HCT116 (cell line): ENCODE results near the gene SART1. TPM values are rescaled to one million over a fixed set of nuclear protein-coding genes. Genes with fewer than 3 reads are reported as not detected.

Experiments used
- ATAC-seq: fragments of 200-7000 bp; cut with Tn5 transposase; 2 replicates; pipeline ENCODE4 v1.9.1; 2020; ENCODE audit warnings: mild to moderate bottlenecking, moderate library complexity
- BruUV-seq: library from RNA; stranded (reverse); fragments of 400-500 nt; replicated peaks from 2 replicates; lab custom pipeline; 2021; lab: Mats Ljungman, UMichigan
- CTCF ChIA-PET: fragments of 300-600 bp; sonication (Branson Sonifier 250); formaldehyde crosslinking; loops from one replicate; lab custom pipeline; 2021; ENCODE audit warnings: antibody characterized with exemption; lab: Charles Lee
- POLR2A ChIA-PET: fragments of 300-600, 350-600 bp; sonication (Branson Sonifier 250); formaldehyde crosslinking; loops from one replicate; lab custom pipeline; 2021; ENCODE audit warnings: antibody characterized with exemption; lab: Charles Lee
- RAD21 ChIA-PET, 2 experiments: fragments of 300-600 bp; sonication (Branson Sonifier 250); formaldehyde crosslinking; loops; one replicate each; lab custom pipeline; 2023; ENCODE audit warnings: low total read pairs in 2 of 2; ENCODE audit not compliant: uncharacterized antibody in 2 of 2, unreplicated experiment in 2 of 2, low non-redundant PET in 1 of 2; lab: Charles Lee
- DNase-seq: peaks from one replicate; pipeline ENCODE4 v3.0.0-alpha.2; 2010; ENCODE audit warnings: low read depth, low spot score
- H2AFZ ChIP-seq: fragments of 200-600 bp; shearing (Covaris generic), sonication (generic); 2 replicates; pipeline ENCODE4 v1.6.1; 2017; ENCODE audit warnings: low read depth, mixed run types, mixed read lengths, antibody characterized with exemption, low read length; ENCODE audit not compliant: poor library complexity, severe bottlenecking
- H3K27ac ChIP-seq: 2 replicates; pipeline ENCODE4 v1.5.1; 2012; ENCODE audit warnings: low read depth, low read length
- H3K27me3 ChIP-seq: fragments of 200-600 bp; sonication (generic); 2 replicates; pipeline ENCODE4 v1.6.1; 2016; ENCODE audit warnings: mixed run types, low read length, mixed read lengths; ENCODE audit not compliant: insufficient read depth
- H3K36me3 ChIP-seq, 2 experiments: fragments of 200-500 bp in 1 of 2; fragments of 200-600 bp in 1 of 2; sonication (Bioruptor generic) in 1 of 2; sonication (generic) in 1 of 2; 2 replicates each; pipeline versions ENCODE4 v1.5.1 to v1.6.1; 2014 to 2016; ENCODE audit warnings: low read length in 2 of 2, inconsistent platforms in 1 of 2, mixed read lengths in 1 of 2, mixed run types in 1 of 2; ENCODE audit not compliant: insufficient read depth in 2 of 2, control insufficient read depth in 1 of 2
- H3K4me1 ChIP-seq, 2 experiments: fragments of 200-600 bp in 1 of 2; sonication (generic) in 1 of 2; 2 replicates each; pipeline versions ENCODE4 v1.5.1 to v1.6.1; 2012 to 2017; ENCODE audit warnings: low read length in 2 of 2, inconsistent platforms in 1 of 2, mild to moderate bottlenecking in 1 of 2, mixed read lengths in 1 of 2, mixed run types in 1 of 2, moderate library complexity in 1 of 2; ENCODE audit not compliant: insufficient read depth in 2 of 2, control insufficient read depth in 1 of 2
- H3K4me2 ChIP-seq: fragments of 200-600 bp; sonication (generic); 2 replicates; pipeline ENCODE4 v1.6.1; 2017; ENCODE audit warnings: mixed run types, low read length, mixed read lengths
- H3K4me3 ChIP-seq, 2 experiments: fragments of 200-600 bp in 1 of 2; sonication (generic) in 1 of 2; replicated peaks in 1 of 2; 2 replicates each; pipeline ENCODE4 v1.5.1; 2011 to 2016; ENCODE audit warnings: low read length in 2 of 2, control low read depth in 1 of 2, low read depth in 1 of 2, mild to moderate bottlenecking in 1 of 2, mixed read lengths in 1 of 2, mixed run types in 1 of 2
- H3K79me2 ChIP-seq: fragments of 200-600 bp; sonication (generic); 2 replicates; pipeline ENCODE4 v1.6.1; 2017; ENCODE audit warnings: mild to moderate bottlenecking, mixed run types, low read length, moderate library complexity, mixed read lengths; ENCODE audit not compliant: insufficient read depth
- H3K9ac ChIP-seq: fragments of 200-600 bp; sonication (generic); 2 replicates; pipeline ENCODE4 v1.6.1; 2016; ENCODE audit warnings: low read length, mixed read lengths
- H3K9me2 ChIP-seq: fragments of 200-600 bp; sonication (generic), shearing (Covaris generic); 2 replicates; pipeline ENCODE4 v1.6.1; 2017; ENCODE audit warnings: mixed run types, mild to moderate bottlenecking, moderate library complexity; ENCODE audit not compliant: insufficient read depth
- H3K9me3 ChIP-seq, 2 experiments: fragments of 200-500 bp in 1 of 2; fragments of 200-600 bp in 1 of 2; sonication (Bioruptor generic) in 1 of 2; sonication (generic) in 1 of 2; 2 replicates each; pipeline ENCODE4 v1.6.1; 2014 to 2017; ENCODE audit warnings: low read length in 2 of 2, mixed read lengths in 2 of 2, inconsistent platforms in 1 of 2, low read depth in 1 of 2, mild to moderate bottlenecking in 1 of 2, mixed run types in 1 of 2, moderate library complexity in 1 of 2; ENCODE audit not compliant: control insufficient read depth in 1 of 2, insufficient read depth in 1 of 2
- H4K20me1 ChIP-seq: fragments of 200-600 bp; sonication (generic), shearing (Covaris generic); 2 replicates; pipeline ENCODE4 v1.6.1; 2017; ENCODE audit warnings: mixed run types, mild to moderate bottlenecking, moderate library complexity; ENCODE audit not compliant: insufficient read depth
- ATF3 ChIP-seq: IDR thresholded peaks from 2 replicates; pipeline ENCODE4 v1.6.1; 2012
- CEBPB ChIP-seq: IDR thresholded peaks from 2 replicates; pipeline ENCODE4 v1.6.1; 2012; ENCODE audit warnings: low read depth
- CTCF ChIP-seq, 3 experiments: fragments of 200-600 bp in 1 of 3; sonication (generic) in 1 of 3; IDR thresholded peaks in 2 of 3; conservative IDR thresholded peaks in 1 of 3; 2 replicates each; pipeline ENCODE4 v1.5.1; 2012 to 2017; ENCODE audit warnings: low read depth in 2 of 3, low read length in 2 of 3, antibody characterized with exemption in 1 of 3, borderline replicate concordance in 1 of 3, control low read depth in 1 of 3, mild to moderate bottlenecking in 1 of 3, mixed read lengths in 1 of 3, mixed run types in 1 of 3, moderate library complexity in 1 of 3; ENCODE audit not compliant: insufficient read depth in 1 of 3
- EGR1 ChIP-seq: IDR thresholded peaks from 2 replicates; pipeline ENCODE4 v1.6.1; 2012; ENCODE audit warnings: low read depth
- EZH2 ChIP-seq: fragments of 200-600 bp; sonication (generic); IDR thresholded peaks from 2 replicates; pipeline ENCODE4 v1.6.1; 2017; ENCODE audit warnings: antibody characterized with exemption, mixed run types
- EZH2phosphoT487 ChIP-seq: fragments of 200-600 bp; IDR thresholded peaks from 2 replicates; pipeline ENCODE4 v1.6.1; 2018; ENCODE audit warnings: antibody characterized with exemption, borderline replicate concordance
- FOSL1 ChIP-seq: IDR thresholded peaks from 2 replicates; pipeline ENCODE4 v1.6.1; 2012; ENCODE audit warnings: low read depth
- JUND ChIP-seq: IDR thresholded peaks from 2 replicates; pipeline ENCODE4 v1.6.1; 2012
- POLR2A ChIP-seq: IDR thresholded peaks from 2 replicates; pipeline ENCODE4 v1.7.0; 2011; ENCODE audit warnings: borderline replicate concordance; ENCODE audit not compliant: insufficient read depth, insufficient read length; ENCODE audit errors: extremely low read depth
- REST ChIP-seq: IDR thresholded peaks from 2 replicates; pipeline ENCODE4 v1.6.1; 2012; ENCODE audit warnings: low read depth
- SRF ChIP-seq: IDR thresholded peaks from 2 replicates; pipeline ENCODE4 v1.6.1; 2012; ENCODE audit warnings: low read depth
- TCF7L2 ChIP-seq: IDR thresholded peaks from 2 replicates; pipeline ENCODE4 v1.7.0; 2011; ENCODE audit warnings: borderline replicate concordance, inconsistent platforms; ENCODE audit not compliant: insufficient read depth, insufficient read length; ENCODE audit errors: extremely low read depth
- ZFX ChIP-seq: fragments of 450-650 bp; IDR thresholded peaks from 2 replicates; pipeline ENCODE4 v1.6.1; 2017
- ZNF274 ChIP-seq: fragments of 200-500 bp; sonication (Bioruptor generic); IDR thresholded peaks from 2 replicates; pipeline ENCODE4 v1.6.1; 2014; ENCODE audit warnings: mild to moderate bottlenecking, low read depth, low read length, inconsistent platforms
- intact Hi-C: fragments of 100-400 bp; cut with micrococcal nuclease; formaldehyde crosslinking; loops from 2 replicates; pipeline ENCODE4 v1.10.0; 2022
- total RNA-seq: library from RNA; stranded (reverse); gene quantifications from one replicate; pipeline ENCODE4 v1.2.1, GENCODE V29; 2021; ENCODE audit not compliant: unreplicated experiment

SART1 gene
- total RNA-seq, 1 experiment from 2014 or later: 47.9 TPM

GRCh38 chr11:66015936-66016792 lies 54.6 kb downstream of the SART1 start:
- TF ChIP-seq SRF (no peak), EZH2phosphoT487 (no peak), ZNF274 (no peak), CTCF (IDR thresholded peaks at IDR 0.05 in 2 of 3, conservative IDR thresholded peaks at IDR 0.05 in 1 of 3; ENCODE audit: borderline replicate concordance in 1 of 3, insufficient read depth in 1 of 3, low read depth in 2 of 3, low read length in 2 of 3) (no peak), EGR1 (no peak), FOSL1 (no peak), ZFX (no peak), JUND (no peak), CEBPB (no peak), ATF3 (no peak), POLR2A (no peak), TCF7L2 (no peak), REST (no peak), EZH2 (no peak)
- TF ChIP-seq, all 23 proteins: peak for 0
- DNase-seq (no peak), ATAC-seq (no peak)
- peak overlapping the region; percentile 10 to 37 for H3K4me3 ChIP-seq
- intact Hi-C loops: no loop called here
- H4K20me1 ChIP-seq: no peaks in the 10 kb centered on the region
- no peak overlapping the region for H2AFZ ChIP-seq
- TSS peak; percentile 47 for BruUV-seq
- H3K9me2 ChIP-seq: no peaks in the 10 kb centered on the region
- peak overlapping the region; percentile 98 for H3K27ac ChIP-seq
- POLR2A ChIA-PET: interaction anchor here (1.0 kb wide), 1 partner anchor 12 kb away, joined by 5 read pairs; no protein-coding TSS in a partner anchor
- RAD21 ChIA-PET: no interaction called here
- H3K79me2 ChIP-seq: peaks cover 11% of the 10 kb centered on the region; the same call in 1 of the 2 replicates
- peak overlapping the region; percentile 60 for H3K9ac ChIP-seq
- peaks cover 55 to 94% of the 10 kb centered on the region in 2 experiments for H3K4me1 ChIP-seq
- no peaks in the 10 kb centered on the region for H3K36me3 ChIP-seq
- CTCF ChIA-PET: no interaction called here
- H3K27me3 ChIP-seq: no peaks in the 10 kb centered on the region
- peak overlapping the region; percentile 67 for H3K4me2 ChIP-seq
- no peaks in the 10 kb centered on the region for H3K9me3 ChIP-seq
